ENCODE measurements around the gene RMI2. TPM values are rescaled to one million over a fixed set of nuclear protein-coding genes. Genes with fewer than 3 reads are reported as not detected.

Gene RMI2
- total RNA-seq, 4 donors from 2014 or later: 2.3 to 6.6 (median 3.5) TPM

- Histone ChIP-seq H3K9me3 (no peaks in the 10 kb centered on the region), H3K27ac (no peak overlapping the region), H3K36me3 (no peaks in the 10 kb centered on the region), H3K27me3 (no peaks in the 10 kb centered on the region), H3K4me3 (no peak overlapping the region), H3K4me1 (peaks cover 0 to 6% (median 1%) of the 10 kb centered on the region in 4 donors)
- TF ChIP-seq CTCF (IDR thresholded peaks at IDR 0.05): no peak
- no peak for DNase-seq
Measured at GRCh38 chr16:11342021-11342855, 3.0 kb upstream of the RMI2 start.

- H3K27ac ChIP-seq: no peak overlapping the region
- DNase-seq: no peak
Measured at GRCh38 chr16:11346700-11347319, 1.6 kb downstream of the RMI2 start.

GRCh38 chr16:11347831-11348230 lies 2.6 kb downstream of the RMI2 start:
- TF ChIP-seq POLR2A (IDR thresholded peaks at IDR 0.05) (no peak), CTCF (IDR thresholded peaks at IDR 0.05) (no peak)
- Histone ChIP-seq H3K27ac (no peak overlapping the region), H3K9me3 (no peaks in the 10 kb centered on the region), H3K27me3 (no peaks in the 10 kb centered on the region), H3K4me1 (peaks cover 0 to 6% (median 1%) of the 10 kb centered on the region in 4 donors), H3K36me3 (no peaks in the 10 kb centered on the region), H3K4me3 (no peak overlapping the region)
- no peak for DNase-seq

More at GRCh38 chr16:11346700-11347319, 1.6 kb downstream of the RMI2 start:
- H3K9me3 ChIP-seq: no peaks in the 10 kb centered on the region
- H3K36me3 ChIP-seq: no peaks in the 10 kb centered on the region
- H3K4me3 ChIP-seq: no peak overlapping the region
- peaks cover 0 to 6% (median 1%) of the 10 kb centered on the region in 4 donors for H3K4me1 ChIP-seq
- TF ChIP-seq CTCF (IDR thresholded peaks at IDR 0.05) (no peak), POLR2A (IDR thresholded peaks at IDR 0.05) (no peak)
- no peaks in the 10 kb centered on the region for H3K27me3 ChIP-seq

- H3K27ac ChIP-seq: peak overlapping the region in 2 of 4 donors; percentile 28 to 46
- no peaks in the 10 kb centered on the region for H3K9me3 ChIP-seq
- DNase-seq: no peak
- no peak for TF ChIP-seq CTCF (IDR thresholded peaks at IDR 0.05)
- peaks cover 0 to 6% (median 2%) of the 10 kb centered on the region in 4 donors for H3K4me1 ChIP-seq
- no peak overlapping the region for H3K4me3 ChIP-seq
- H3K36me3 ChIP-seq: no peaks in the 10 kb centered on the region
- no peaks in the 10 kb centered on the region for H3K27me3 ChIP-seq
Measured at GRCh38 chr16:11348737-11349598, 3.7 kb downstream of the RMI2 start.

GRCh38 chr16:11349599-11350276 lies 4.5 kb downstream of the RMI2 start:
- no peaks in the 10 kb centered on the region for H3K27me3 ChIP-seq
- H3K4me1 ChIP-seq: peaks cover 0 to 5% (median 2%) of the 10 kb centered on the region in 4 donors
- no peaks in the 10 kb centered on the region for H3K9me3 ChIP-seq
- no peaks in the 10 kb centered on the region for H3K36me3 ChIP-seq
- DNase-seq: peak in 1 of 3 donors; percentile 61
- H3K4me3 ChIP-seq: no peak overlapping the region
- peak overlapping the region in 2 of 4 donors; percentile 28 to 46 for H3K27ac ChIP-seq
- TF ChIP-seq POLR2A (IDR thresholded peaks at IDR 0.05) (no peak), CTCF (IDR thresholded peaks at IDR 0.05) (no peak)
